Smooth muscle cell (in vitro differentiated cells): Measurements from ENCODE around the gene CEP63. TPM values are rescaled to one million over a fixed set of nuclear protein-coding genes. Genes with fewer than 3 reads are reported as not detected.

Experiments used
- DNase-seq: peaks from one replicate; lab custom pipeline; 2025; ENCODE audit not compliant: unreplicated experiment; lab: John Stamatoyannopoulos, UW
- H2AFZ ChIP-seq: fragments of 200-600 bp; sonication (generic); 2 replicates; pipeline ENCODE4 v1.6.0; 2016; ENCODE audit warnings: antibody characterized with exemption, low read depth, mild to moderate bottlenecking
- H3F3A ChIP-seq: fragments of 200-600 bp; sonication (generic); 2 replicates; pipeline ENCODE4 v1.6.0; 2017; ENCODE audit warnings: antibody characterized with exemption, low read depth
- H3K27ac ChIP-seq: fragments of 200-600 bp; sonication (generic); 2 replicates; pipeline ENCODE4 v1.5.1; 2016; ENCODE audit warnings: low read depth, mild to moderate bottlenecking
- H3K27me3 ChIP-seq: fragments of 200-600 bp; sonication (generic); 2 replicates; pipeline ENCODE4 v1.6.1; 2016; ENCODE audit warnings: low read depth, mild to moderate bottlenecking
- H3K36me3 ChIP-seq: fragments of 200-600 bp; sonication (generic); 2 replicates; pipeline ENCODE4 v1.5.1; 2016; ENCODE audit warnings: low read depth
- H3K4me1 ChIP-seq: fragments of 200-600 bp; sonication (generic); 2 replicates; pipeline ENCODE4 v1.5.1; 2016; ENCODE audit warnings: low read depth
- H3K4me2 ChIP-seq: fragments of 200-600 bp; sonication (generic); 2 replicates; pipeline ENCODE4 v1.6.0; 2016; ENCODE audit warnings: mild to moderate bottlenecking
- H3K4me3 ChIP-seq: fragments of 200-600 bp; sonication (generic); 2 replicates; pipeline ENCODE4 v1.5.1; 2016; ENCODE audit warnings: mild to moderate bottlenecking
- H3K79me2 ChIP-seq: fragments of 200-600 bp; sonication (generic); 2 replicates; pipeline ENCODE4 v1.6.0; 2016; ENCODE audit warnings: low read depth, mild to moderate bottlenecking
- H3K9ac ChIP-seq: fragments of 200-600 bp; sonication (generic); 2 replicates; pipeline ENCODE4 v1.6.0; 2016; ENCODE audit warnings: low read depth
- H3K9me3 ChIP-seq: fragments of 200-600 bp; sonication (generic); replicated peaks from 2 replicates; pipeline ENCODE4 v1.5.1; 2016; ENCODE audit warnings: low read depth
- H4K20me1 ChIP-seq: fragments of 200-600 bp; sonication (generic); 2 replicates; pipeline ENCODE4 v1.6.0; 2016; ENCODE audit warnings: low read depth
- WGBS: methylation state at CpG from one replicate; pipeline ENCODE4 v1.1.7; 2016; ENCODE audit warnings: low lambda C conversion rate; 5-methylcytosine and 5-hydroxymethylcytosine counted together
- polyA plus RNA-seq: library from polyadenylated mRNA; unstranded; fragments of >200 nt; fragmentation: Nextera tagmentation; extraction: Ambion mirVana; gene quantifications from 2 replicates; pipeline ENCODE4 v1.2.1, GENCODE V29; 2016
- total RNA-seq: library from RNA; depleted of rRNA; stranded (reverse); fragments of >200 nt; gene quantifications from 2 replicates; pipeline ENCODE4 v1.2.3, GENCODE V29; 2014
- TF ChIP-seq, protein P1 (sequence below): fragments of 200-600 bp; sonication (generic); IDR thresholded peaks from 2 replicates; pipeline ENCODE4 v1.5.1; 2017; ENCODE audit warnings: borderline replicate concordance, mild to moderate bottlenecking, antibody characterized with exemption; ENCODE audit not compliant: insufficient read depth, poor library complexity, severe bottlenecking

CEP63 gene
- total and polyA plus RNA-seq, 2 experiments from 2014 or later, result 16.9 to 24.5 TPM

DNA sequence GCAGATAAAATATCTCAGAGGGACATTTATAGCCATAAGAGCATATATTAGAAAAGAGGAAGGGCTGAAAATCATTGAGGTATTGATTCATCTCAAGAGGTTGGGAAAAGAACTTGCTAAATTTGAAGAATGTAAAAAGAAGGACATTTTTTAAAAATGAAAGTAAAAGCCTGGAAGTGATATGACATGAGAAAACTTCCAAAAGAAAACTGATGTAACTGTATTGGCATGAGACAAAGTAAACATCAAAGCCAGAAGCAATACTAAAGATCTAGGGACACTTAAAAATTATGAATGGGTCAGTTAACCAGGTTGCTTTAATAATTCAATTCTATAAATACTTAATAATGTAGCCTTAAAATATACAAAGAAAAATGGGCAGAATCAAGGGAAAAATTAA, 31.9 kb downstream of the CEP63 start:
- Histone ChIP-seq H3K9ac (no peak overlapping the region), H3K4me1 (no peaks in the 10 kb centered on the region), H3F3A (no peaks in the 10 kb centered on the region), H3K36me3 (peaks cover 4% of the 10 kb centered on the region), H3K27me3 (no peaks in the 10 kb centered on the region), H3K9me3 (no peaks in the 10 kb centered on the region), H3K79me2 (peaks cover 6% of the 10 kb centered on the region), H3K4me2 (no peak overlapping the region), H2AFZ (no peak overlapping the region), H3K27ac (no peak overlapping the region), H4K20me1 (no peaks in the 10 kb centered on the region), H3K4me3 (no peak overlapping the region)
- DNase-seq, result no peak
- TF ChIP-seq, protein P1, sequence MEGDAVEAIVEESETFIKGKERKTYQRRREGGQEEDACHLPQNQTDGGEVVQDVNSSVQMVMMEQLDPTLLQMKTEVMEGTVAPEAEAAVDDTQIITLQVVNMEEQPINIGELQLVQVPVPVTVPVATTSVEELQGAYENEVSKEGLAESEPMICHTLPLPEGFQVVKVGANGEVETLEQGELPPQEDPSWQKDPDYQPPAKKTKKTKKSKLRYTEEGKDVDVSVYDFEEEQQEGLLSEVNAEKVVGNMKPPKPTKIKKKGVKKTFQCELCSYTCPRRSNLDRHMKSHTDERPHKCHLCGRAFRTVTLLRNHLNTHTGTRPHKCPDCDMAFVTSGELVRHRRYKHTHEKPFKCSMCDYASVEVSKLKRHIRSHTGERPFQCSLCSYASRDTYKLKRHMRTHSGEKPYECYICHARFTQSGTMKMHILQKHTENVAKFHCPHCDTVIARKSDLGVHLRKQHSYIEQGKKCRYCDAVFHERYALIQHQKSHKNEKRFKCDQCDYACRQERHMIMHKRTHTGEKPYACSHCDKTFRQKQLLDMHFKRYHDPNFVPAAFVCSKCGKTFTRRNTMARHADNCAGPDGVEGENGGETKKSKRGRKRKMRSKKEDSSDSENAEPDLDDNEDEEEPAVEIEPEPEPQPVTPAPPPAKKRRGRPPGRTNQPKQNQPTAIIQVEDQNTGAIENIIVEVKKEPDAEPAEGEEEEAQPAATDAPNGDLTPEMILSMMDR, result no peak

DNA sequence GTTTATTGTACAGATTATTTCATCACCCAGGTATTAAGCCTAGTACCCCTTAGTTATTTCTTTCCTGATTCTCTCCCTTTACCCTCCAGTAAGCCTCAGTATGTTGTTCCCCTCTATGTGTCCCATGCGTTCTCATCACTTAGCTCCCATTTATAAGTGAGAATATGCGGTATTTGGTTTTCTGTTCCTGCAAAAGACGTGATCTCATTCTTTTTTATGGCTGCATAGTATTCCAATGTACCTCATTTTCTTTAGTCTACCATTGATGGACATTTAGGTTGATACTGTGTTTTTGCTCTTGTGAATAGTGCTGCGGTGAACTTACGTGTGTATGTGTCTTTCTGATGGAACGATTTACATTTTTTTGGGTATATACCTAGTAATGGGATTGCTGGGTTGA, 36.7 kb downstream of the CEP63 start:
- DNase-seq, result no peak
- Histone ChIP-seq H3K4me1 (no peaks in the 10 kb centered on the region), H3F3A (no peaks in the 10 kb centered on the region), H3K9me3 (no peaks in the 10 kb centered on the region), H3K79me2 (peaks cover 34% of the 10 kb centered on the region), H4K20me1 (peaks cover 13% of the 10 kb centered on the region), H3K36me3 (peaks cover 11% of the 10 kb centered on the region), H3K27ac (no peak overlapping the region), H3K9ac (no peak overlapping the region), H2AFZ (no peak overlapping the region), H3K4me2 (no peak overlapping the region), H3K27me3 (no peaks in the 10 kb centered on the region), H3K4me3 (no peak overlapping the region)
- TF ChIP-seq, protein P1, result no peak
- WGBS, result 100% methylated on average over 6 of the region's 6 CpGs

DNA sequence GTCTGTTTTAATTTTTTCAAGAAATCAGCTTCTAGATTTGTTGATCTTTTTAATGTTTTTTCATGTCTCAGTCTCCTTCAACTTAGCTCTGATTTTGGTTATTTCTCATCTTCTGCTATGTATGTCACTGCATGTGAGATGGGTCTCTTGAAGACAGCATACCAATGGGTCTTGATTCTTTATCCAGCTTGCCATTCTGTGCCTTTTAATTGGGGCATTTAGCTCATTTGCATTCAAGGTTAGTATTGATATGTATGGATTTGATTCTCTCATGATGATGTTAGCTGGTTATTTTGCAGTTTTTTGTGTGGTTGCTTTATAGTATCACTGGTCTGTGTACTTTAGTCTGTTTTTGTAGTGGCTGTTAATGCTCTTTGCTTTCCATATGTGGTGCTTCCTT, 39.4 kb downstream of the CEP63 start:
- Histone ChIP-seq H3F3A (no peaks in the 10 kb centered on the region), H3K36me3 (peaks cover 8% of the 10 kb centered on the region), H4K20me1 (peaks cover 17% of the 10 kb centered on the region), H3K27me3 (no peaks in the 10 kb centered on the region), H3K27ac (no peak overlapping the region), H3K4me2 (no peak overlapping the region), H3K9ac (no peak overlapping the region), H3K4me1 (no peaks in the 10 kb centered on the region), H2AFZ (no peak overlapping the region), H3K79me2 (peaks cover 34% of the 10 kb centered on the region), H3K9me3 (no peaks in the 10 kb centered on the region), H3K4me3 (no peak overlapping the region)
- DNase-seq, result no peak
- TF ChIP-seq, protein P1, result no peak

DNA sequence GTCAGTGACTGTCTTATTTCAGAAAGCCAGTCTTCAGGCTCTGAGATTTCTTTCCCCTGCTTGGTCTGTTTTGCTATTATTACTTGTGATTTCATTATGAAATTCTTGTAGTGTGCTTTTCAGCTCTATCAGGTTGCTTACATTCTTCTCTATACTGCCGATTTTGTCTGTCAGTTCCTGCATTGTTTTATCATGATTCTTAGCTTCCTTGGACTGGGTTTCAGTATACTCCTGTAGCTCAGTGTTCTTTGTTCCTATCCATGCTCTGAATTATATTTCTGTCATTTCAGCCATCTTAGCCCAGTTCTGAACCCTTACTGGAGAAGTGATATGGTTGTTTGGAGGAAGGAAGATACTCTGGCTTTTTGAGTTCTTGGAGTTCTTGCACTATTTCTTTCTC, 40.5 kb downstream of the CEP63 start:
- Histone ChIP-seq H3K4me1 (no peaks in the 10 kb centered on the region), H3K4me3 (no peak overlapping the region), H4K20me1 (peaks cover 24% of the 10 kb centered on the region), H3K27ac (no peak overlapping the region), H3K27me3 (no peaks in the 10 kb centered on the region), H3F3A (no peaks in the 10 kb centered on the region), H3K9me3 (no peaks in the 10 kb centered on the region), H3K9ac (no peak overlapping the region), H3K79me2 (peaks cover 37% of the 10 kb centered on the region), H2AFZ (no peak overlapping the region), H3K4me2 (no peak overlapping the region), H3K36me3 (peaks cover 7% of the 10 kb centered on the region)
- TF ChIP-seq, protein P1, result no peak
- WGBS, result 90% methylated on average over 1 of the region's 1 CpG
- no peak for DNase-seq
